GM12878 (cell line): ENCODE results near the gene TK1. TPM values are rescaled to one million over a fixed set of nuclear protein-coding genes. Genes with fewer than 3 reads are reported as not detected.

Experiments
- ASH2L ChIP-seq: fragments of 300-600, 200-600 bp; sonication (generic); IDR thresholded peaks from 2 replicates; pipeline ENCODE4 v1.6.1; 2017; ENCODE audit warnings: low read depth, mild to moderate bottlenecking, borderline replicate concordance
- ATF7 ChIP-seq: fragments of 450-650 bp; IDR thresholded peaks from 2 replicates; pipeline ENCODE4 v1.6.1; 2016; ENCODE audit warnings: low read depth, mild to moderate bottlenecking
- BCL11A ChIP-seq: IDR thresholded peaks from 2 replicates; pipeline ENCODE4 v1.6.1; 2011; ENCODE audit warnings: low read depth, low read length
- BHLHE40 ChIP-seq, 2 experiments: fragments of 450-650 bp in 1 of 2; IDR thresholded peaks; 2 replicates each; pipeline ENCODE4 v1.6.1; 2011 to 2017; ENCODE audit warnings: low read depth in 2 of 2, borderline replicate concordance in 1 of 2, improper control_type of control experiment in 1 of 2, low read length in 1 of 2, mild to moderate bottlenecking in 1 of 2
- CBFB ChIP-seq: IDR thresholded peaks from 2 replicates; pipeline ENCODE4 v1.6.1; 2016; ENCODE audit warnings: antibody characterized with exemption, low read depth
- CBX3 ChIP-seq: fragments of 200-600 bp; sonication (generic); IDR thresholded peaks from 2 replicates; pipeline ENCODE4 v1.6.1; 2016; ENCODE audit warnings: low read depth, borderline replicate concordance
- CEBPB ChIP-seq, 2 experiments: fragments of 150-350 bp in 1 of 2; IDR thresholded peaks; 2 replicates each; pipeline ENCODE4 v1.6.1; 2012 to 2014; ENCODE audit warnings: low read depth in 2 of 2, low read length in 2 of 2, borderline replicate concordance in 1 of 2, inconsistent platforms in 1 of 2
- CREM ChIP-seq: IDR thresholded peaks from 2 replicates; pipeline ENCODE4 v1.6.1; 2014; ENCODE audit warnings: antibody characterized with exemption, low read depth
- ESRRA ChIP-seq: IDR thresholded peaks from 2 replicates; pipeline ENCODE4 v1.6.1; 2012; ENCODE audit warnings: mild to moderate bottlenecking, low read length, improper control_type of control experiment
- EZH2 ChIP-seq: IDR thresholded peaks from 2 replicates; pipeline ENCODE4 v1.6.1; 2012; ENCODE audit warnings: low read depth, mild to moderate bottlenecking, control low read depth, inconsistent platforms, low read length, borderline replicate concordance; ENCODE audit not compliant: control insufficient read depth
- FOXM1 ChIP-seq: IDR thresholded peaks from 2 replicates; pipeline ENCODE4 v1.6.1; 2012; ENCODE audit warnings: low read depth, mild to moderate bottlenecking, inconsistent platforms, low read length, moderate library complexity
- HDGF ChIP-seq: fragments of 450-650 bp; IDR thresholded peaks from 2 replicates; pipeline ENCODE4 v1.6.1; 2016; ENCODE audit warnings: antibody characterized with exemption
- HSF1 ChIP-seq: fragments of 150-350 bp; IDR thresholded peaks from 2 replicates; pipeline ENCODE4 v1.6.1; 2014; ENCODE audit warnings: mild to moderate bottlenecking, low read depth, low read length
- MEF2B ChIP-seq: fragments of 450-650 bp; IDR thresholded peaks from 2 replicates; pipeline ENCODE4 v1.6.1; 2018; ENCODE audit warnings: mild to moderate bottlenecking, moderate library complexity; ENCODE audit not compliant: partially characterized antibody, poor library complexity, severe bottlenecking
- NBN ChIP-seq: fragments of 450-650 bp; IDR thresholded peaks from 2 replicates; pipeline ENCODE4 v1.6.1; 2016
- PBX3 ChIP-seq: IDR thresholded peaks from 2 replicates; pipeline ENCODE4 v1.6.1; 2011; ENCODE audit warnings: mild to moderate bottlenecking, low read depth, low read length, moderate library complexity; ENCODE audit not compliant: insufficient replicate concordance
- RBBP5 ChIP-seq: fragments of 200-600 bp; sonication (generic); conservative IDR thresholded peaks from 2 replicates; pipeline ENCODE4 v1.6.1; 2016
- RFX5 ChIP-seq: IDR thresholded peaks from 2 replicates; pipeline ENCODE4 v1.6.1; 2011; ENCODE audit warnings: low read depth, low read length, improper control_type of control experiment
- STAT3 ChIP-seq: IDR thresholded peaks from 2 replicates; pipeline ENCODE4 v1.6.1; 2011; ENCODE audit warnings: low read depth, low read length, improper control_type of control experiment
- TCF3 ChIP-seq: IDR thresholded peaks from 2 replicates; pipeline ENCODE4 v1.6.1; 2012; ENCODE audit warnings: low read depth, mild to moderate bottlenecking, low read length, borderline replicate concordance; ENCODE audit not compliant: insufficient read depth
- ZZZ3 ChIP-seq: IDR thresholded peaks from 2 replicates; pipeline ENCODE4 v1.6.1; 2011; ENCODE audit warnings: low read depth; ENCODE audit not compliant: control insufficient read depth, insufficient read length
- polyA plus RNA-seq, 11 experiments: library from polyadenylated mRNA; depleted of rRNA in 4 of 11; unstranded in 6 of 11; stranded (reverse) in 5 of 11; fragments of >200 nt; fragmentation: Nextera tagmentation in 4 of 11; fragmentation: Illumina TruSeq in 1 of 11; extraction: Ambion mirVana in 4 of 11; extraction: Trizol in 1 of 11; gene quantifications; 1 replicate in 1 of 11; 2 replicates in 10 of 11; pipeline versions ENCODE4 v1.2.1 to v1.2.3, GENCODE V29; 2011 to 2016; ENCODE audit warnings: inconsistent platforms in 2 of 11, missing spikeins in 2 of 11, low read depth in 1 of 11
- total RNA-seq, 4 experiments: library from RNA; depleted of rRNA in 3 of 4; stranded (reverse); fragments of >200 nt in 3 of 4; fragmentation: Illumina TruSeq in 1 of 4; extraction: Trizol in 1 of 4; gene quantifications; 2 replicates each; pipeline versions ENCODE4 v1.2.1 to v1.2.3, GENCODE V29; 2013 to 2021
- TF ChIP-seq, protein P1 (sequence below): fragments of 450-650 bp; IDR thresholded peaks from 2 replicates; pipeline ENCODE4 v1.6.1; 2017; ENCODE audit warnings: mild to moderate bottlenecking, moderate library complexity

The TK1 gene
- total and polyA plus RNA-seq, 10 of the 15 experiments (the other 5 are each of a cell fraction or from before 2014, with no cell fraction given), result 4.6 to 175 (median 77.9) TPM

DNA sequence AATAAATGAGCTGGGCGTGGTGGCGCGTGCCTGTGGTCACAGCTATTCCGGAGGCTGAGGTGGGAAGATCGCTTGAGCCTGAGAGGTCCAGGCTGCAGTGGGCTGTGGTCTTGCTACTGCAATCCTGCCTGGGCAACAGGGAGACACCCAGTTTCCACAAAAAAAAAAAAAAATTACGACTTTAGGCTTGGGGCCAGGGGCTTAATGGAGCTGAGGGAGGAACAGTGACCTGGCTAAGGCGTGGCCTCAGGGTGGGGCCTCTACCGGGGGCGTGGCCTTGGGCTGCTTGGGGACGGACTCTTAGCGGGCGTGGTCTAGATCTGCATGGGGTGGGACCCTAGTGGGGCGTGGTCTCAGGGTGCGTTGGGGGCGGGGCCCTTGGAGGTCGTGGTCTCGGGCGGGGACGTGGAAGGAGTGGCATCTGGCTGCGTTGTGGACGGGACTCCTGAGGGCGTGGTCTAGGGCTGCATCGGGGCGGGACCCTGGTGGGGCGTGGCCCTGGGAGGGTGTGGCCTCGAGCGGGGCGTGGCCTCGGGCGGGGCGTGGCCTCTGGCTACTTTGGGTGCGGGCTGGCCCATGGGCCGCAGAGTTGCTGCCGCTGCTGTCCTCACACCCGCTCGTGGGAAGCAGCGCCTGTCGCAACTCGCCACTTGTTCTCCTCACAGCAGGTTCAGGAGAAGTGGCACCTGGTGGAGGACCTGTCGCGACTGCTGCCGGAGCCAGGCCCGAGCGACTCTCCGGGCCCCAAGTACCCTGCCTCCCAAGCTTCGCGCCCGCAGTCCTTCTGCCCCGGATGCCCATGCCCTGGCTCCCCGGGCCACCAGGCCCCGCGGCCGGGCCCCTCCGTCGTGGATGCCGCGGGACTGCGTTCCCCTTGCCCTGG lies 46.4 kb downstream of the TK1 start (continued):
- TF ChIP-seq HSF1 (no peak), ATF7 (no peak), ZZZ3 (no peak), HDGF (peak; percentile 100), RFX5 (no peak), TCF3 (no peak), PBX3 (peak; percentile 59), CBFB (no peak), RBBP5 (no peak), ESRRA (no peak), MEF2B (no peak), STAT3 (no peak), BHLHE40 (IDR thresholded peaks at IDR 0.05; ENCODE audit: borderline replicate concordance in 1 of 2, low read depth in 2 of 2, low read length in 1 of 2) (no peak), NBN (0 out of 2 replicates have a peak, but pooled peaks have one; percentile 25), CEBPB (IDR thresholded peaks at IDR 0.05; ENCODE audit: borderline replicate concordance in 1 of 2, low read depth in 2 of 2, low read length in 2 of 2) (no peak), BCL11A (no peak), FOXM1 (no peak), EZH2 (no peak), CBX3 (no peak), CREM (peak; percentile 14; the same call in 1 of the 2 replicates), ASH2L (no peak)
- TF ChIP-seq, protein P1, sequence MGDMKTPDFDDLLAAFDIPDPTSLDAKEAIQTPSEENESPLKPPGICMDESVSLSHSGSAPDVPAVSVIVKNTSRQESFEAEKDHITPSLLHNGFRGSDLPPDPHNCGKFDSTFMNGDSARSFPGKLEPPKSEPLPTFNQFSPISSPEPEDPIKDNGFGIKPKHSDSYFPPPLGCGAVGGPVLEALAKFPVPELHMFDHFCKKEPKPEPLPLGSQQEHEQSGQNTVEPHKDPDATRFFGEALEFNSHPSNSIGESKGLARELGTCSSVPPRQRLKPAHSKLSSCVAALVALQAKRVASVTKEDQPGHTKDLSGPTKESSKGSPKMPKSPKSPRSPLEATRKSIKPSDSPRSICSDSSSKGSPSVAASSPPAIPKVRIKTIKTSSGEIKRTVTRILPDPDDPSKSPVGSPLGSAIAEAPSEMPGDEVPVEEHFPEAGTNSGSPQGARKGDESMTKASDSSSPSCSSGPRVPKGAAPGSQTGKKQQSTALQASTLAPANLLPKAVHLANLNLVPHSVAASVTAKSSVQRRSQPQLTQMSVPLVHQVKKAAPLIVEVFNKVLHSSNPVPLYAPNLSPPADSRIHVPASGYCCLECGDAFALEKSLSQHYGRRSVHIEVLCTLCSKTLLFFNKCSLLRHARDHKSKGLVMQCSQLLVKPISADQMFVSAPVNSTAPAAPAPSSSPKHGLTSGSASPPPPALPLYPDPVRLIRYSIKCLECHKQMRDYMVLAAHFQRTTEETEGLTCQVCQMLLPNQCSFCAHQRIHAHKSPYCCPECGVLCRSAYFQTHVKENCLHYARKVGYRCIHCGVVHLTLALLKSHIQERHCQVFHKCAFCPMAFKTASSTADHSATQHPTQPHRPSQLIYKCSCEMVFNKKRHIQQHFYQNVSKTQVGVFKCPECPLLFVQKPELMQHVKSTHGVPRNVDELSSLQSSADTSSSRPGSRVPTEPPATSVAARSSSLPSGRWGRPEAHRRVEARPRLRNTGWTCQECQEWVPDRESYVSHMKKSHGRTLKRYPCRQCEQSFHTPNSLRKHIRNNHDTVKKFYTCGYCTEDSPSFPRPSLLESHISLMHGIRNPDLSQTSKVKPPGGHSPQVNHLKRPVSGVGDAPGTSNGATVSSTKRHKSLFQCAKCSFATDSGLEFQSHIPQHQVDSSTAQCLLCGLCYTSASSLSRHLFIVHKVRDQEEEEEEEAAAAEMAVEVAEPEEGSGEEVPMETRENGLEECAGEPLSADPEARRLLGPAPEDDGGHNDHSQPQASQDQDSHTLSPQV, result no peak
